Measurements from ENCODE around the gene TAF6L.

- TF ChIP-seq, protein P1, sequence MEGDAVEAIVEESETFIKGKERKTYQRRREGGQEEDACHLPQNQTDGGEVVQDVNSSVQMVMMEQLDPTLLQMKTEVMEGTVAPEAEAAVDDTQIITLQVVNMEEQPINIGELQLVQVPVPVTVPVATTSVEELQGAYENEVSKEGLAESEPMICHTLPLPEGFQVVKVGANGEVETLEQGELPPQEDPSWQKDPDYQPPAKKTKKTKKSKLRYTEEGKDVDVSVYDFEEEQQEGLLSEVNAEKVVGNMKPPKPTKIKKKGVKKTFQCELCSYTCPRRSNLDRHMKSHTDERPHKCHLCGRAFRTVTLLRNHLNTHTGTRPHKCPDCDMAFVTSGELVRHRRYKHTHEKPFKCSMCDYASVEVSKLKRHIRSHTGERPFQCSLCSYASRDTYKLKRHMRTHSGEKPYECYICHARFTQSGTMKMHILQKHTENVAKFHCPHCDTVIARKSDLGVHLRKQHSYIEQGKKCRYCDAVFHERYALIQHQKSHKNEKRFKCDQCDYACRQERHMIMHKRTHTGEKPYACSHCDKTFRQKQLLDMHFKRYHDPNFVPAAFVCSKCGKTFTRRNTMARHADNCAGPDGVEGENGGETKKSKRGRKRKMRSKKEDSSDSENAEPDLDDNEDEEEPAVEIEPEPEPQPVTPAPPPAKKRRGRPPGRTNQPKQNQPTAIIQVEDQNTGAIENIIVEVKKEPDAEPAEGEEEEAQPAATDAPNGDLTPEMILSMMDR (IDR thresholded peaks at IDR 0.05) = peak; percentile 68
- no peak for TF ChIP-seq ZFX (IDR thresholded peaks at IDR 0.05; ENCODE audit: borderline replicate concordance)
Measured at GRCh38 chr11:62787005-62787759, 16.0 kb downstream of the TAF6L start, which contains the start of gene TMEM179B.

All from 22Rv1 (cell line).